OCI-LY7 (cell line): ENCODE measurements around the gene MAL.

Experiments used
- CTCF ChIP-seq: fragments of 200-600 bp; sonication (generic); conservative IDR thresholded peaks from 2 replicates; pipeline ENCODE4 v1.5.1; 2014; ENCODE audit warnings: mild to moderate bottlenecking, antibody characterized with exemption, low read length, moderate library complexity, mixed read lengths
- EZH2phosphoT487 ChIP-seq: fragments of 200-600 bp; sonication (generic); IDR thresholded peaks from 2 replicates; pipeline ENCODE4 v1.6.1; 2018; ENCODE audit warnings: low read depth, borderline replicate concordance, mild to moderate bottlenecking, mixed run types, antibody characterized with exemption, low read length, moderate library complexity, mixed read lengths

- TF ChIP-seq CTCF (no peak), EZH2phosphoT487 (no peak)
These were observed 23.8 kb upstream of the MAL start for GRCh38 chr2:95001701-95002100.
